Tibial nerve (tissue), 4 donors: ENCODE data around the gene SLC38A9. TPM values are rescaled to one million over a fixed set of nuclear protein-coding genes. Genes with fewer than 3 reads are reported as not detected.

Experiments used
- DNase-seq, 2 donors: peaks; one replicate each; pipeline ENCODE4 v3.0.0-alpha.2; 2019; ENCODE audit warnings: low spot score in 2 of 2
- H3K27ac ChIP-seq, 4 donors: fragments of 200-600 bp; sonication (generic) in 3 of 4; one replicate each; pipeline ENCODE4 v1.5.1; 2017 to 2019; ENCODE audit warnings: mild to moderate bottlenecking in 1 of 4
- H3K27me3 ChIP-seq, 2 donors: fragments of 200-600 bp; sonication (generic) in 1 of 2; one replicate each; pipeline versions ENCODE4 v1.5.1 to v1.6.0; 2017 to 2019
- H3K36me3 ChIP-seq, 3 donors: fragments of 200-600 bp; sonication (generic); one replicate each; pipeline ENCODE4 v1.5.1; 2018 to 2019
- H3K4me1 ChIP-seq, 4 donors: fragments of 200-600 bp; sonication (generic) in 3 of 4; one replicate each; pipeline ENCODE4 v1.5.1; 2017 to 2019
- H3K4me3 ChIP-seq, 4 donors: fragments of 200-600 bp; sonication (generic) in 3 of 4; one replicate each; pipeline ENCODE4 v1.5.1; 2017 to 2019; ENCODE audit warnings: mild to moderate bottlenecking in 1 of 4, moderate library complexity in 1 of 4
- H3K9me3 ChIP-seq, 4 donors: fragments of 200-600 bp; sonication (generic) in 3 of 4; one replicate each; pipeline ENCODE4 v1.5.1; 2017 to 2019
- EP300 ChIP-seq, 2 donors: sonication (generic); formaldehyde crosslinking; IDR thresholded peaks; one replicate each; pipeline ENCODE4 v1.6.1; 2017; ENCODE audit warnings: antibody characterized with exemption in 2 of 2, mild to moderate bottlenecking in 1 of 2
- POLR2A ChIP-seq, 2 donors: fragments of 450-650 bp; IDR thresholded peaks; one replicate each; pipeline ENCODE4 v1.6.1; 2017; ENCODE audit warnings: antibody characterized with exemption in 2 of 2, mild to moderate bottlenecking in 2 of 2, moderate library complexity in 2 of 2
- WGBS, 2 donors: methylation state at CpG; one replicate each; pipeline ENCODE4 v1.1.5; 2018; 5-methylcytosine and 5-hydroxymethylcytosine counted together
- total RNA-seq, 4 donors: library from RNA; depleted of rRNA; stranded (reverse); fragments of >200 nt; gene quantifications; one replicate each; pipeline ENCODE4 v1.1.0, GENCODE V29; 2016
- TF ChIP-seq, protein P1 (sequence below), 5 experiments: fragments of 200-600 bp in 3 of 5; fragments of 450-650 bp in 2 of 5; sonication (generic) in 3 of 5; IDR thresholded peaks; one replicate each; pipeline ENCODE4 v1.5.1; 2016 to 2019; ENCODE audit warnings: antibody characterized with exemption in 5 of 5, mild to moderate bottlenecking in 3 of 5, moderate library complexity in 2 of 5

Gene SLC38A9
- total RNA-seq, 4 donors from 2014 or later: 11.0 to 39.1 (median 23.6) TPM

DNA sequence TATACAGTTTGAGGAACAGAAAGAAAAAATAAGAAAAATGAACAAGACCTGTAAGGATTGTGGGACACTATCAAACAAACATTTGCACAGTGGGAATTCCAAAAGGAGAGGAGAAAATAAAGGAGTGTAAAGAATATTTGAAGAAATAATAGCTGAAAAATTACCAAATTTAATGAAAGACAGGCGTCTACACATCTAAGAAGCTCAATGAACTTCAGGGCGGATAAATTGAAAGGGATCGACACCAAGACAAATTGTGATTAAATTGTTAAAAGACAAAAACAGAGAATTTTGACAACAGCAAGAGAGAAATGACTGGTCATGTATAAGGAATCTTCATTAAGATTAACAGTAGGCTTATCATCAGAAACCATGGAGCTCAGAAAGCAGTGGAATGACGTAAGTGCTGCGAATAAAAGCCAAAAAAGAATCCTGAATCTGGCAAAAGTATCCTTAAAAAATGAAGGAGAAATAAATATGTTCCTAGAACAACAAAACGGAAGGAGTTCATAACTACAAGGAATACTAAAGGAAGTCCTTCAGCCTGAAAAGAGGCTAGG, 3.5 kb upstream of the SLC38A9 start:
- Histone ChIP-seq H3K9me3 (peaks cover 0 to 8% (median 0%) of the 10 kb centered on the region in 4 donors), H3K27ac (no peak overlapping the region), H3K27me3 (no peaks in the 10 kb centered on the region), H3K4me1 (peaks cover 0 to 14% (median 6%) of the 10 kb centered on the region in 4 donors), H3K36me3 (no peaks in the 10 kb centered on the region), H3K4me3 (no peak overlapping the region)
- 96% methylated on average over 6 of the region's 6 CpGs for WGBS, 2 donors
- TF ChIP-seq, protein P1, sequence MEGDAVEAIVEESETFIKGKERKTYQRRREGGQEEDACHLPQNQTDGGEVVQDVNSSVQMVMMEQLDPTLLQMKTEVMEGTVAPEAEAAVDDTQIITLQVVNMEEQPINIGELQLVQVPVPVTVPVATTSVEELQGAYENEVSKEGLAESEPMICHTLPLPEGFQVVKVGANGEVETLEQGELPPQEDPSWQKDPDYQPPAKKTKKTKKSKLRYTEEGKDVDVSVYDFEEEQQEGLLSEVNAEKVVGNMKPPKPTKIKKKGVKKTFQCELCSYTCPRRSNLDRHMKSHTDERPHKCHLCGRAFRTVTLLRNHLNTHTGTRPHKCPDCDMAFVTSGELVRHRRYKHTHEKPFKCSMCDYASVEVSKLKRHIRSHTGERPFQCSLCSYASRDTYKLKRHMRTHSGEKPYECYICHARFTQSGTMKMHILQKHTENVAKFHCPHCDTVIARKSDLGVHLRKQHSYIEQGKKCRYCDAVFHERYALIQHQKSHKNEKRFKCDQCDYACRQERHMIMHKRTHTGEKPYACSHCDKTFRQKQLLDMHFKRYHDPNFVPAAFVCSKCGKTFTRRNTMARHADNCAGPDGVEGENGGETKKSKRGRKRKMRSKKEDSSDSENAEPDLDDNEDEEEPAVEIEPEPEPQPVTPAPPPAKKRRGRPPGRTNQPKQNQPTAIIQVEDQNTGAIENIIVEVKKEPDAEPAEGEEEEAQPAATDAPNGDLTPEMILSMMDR (IDR thresholded peaks at IDR 0.05): no peak
- TF ChIP-seq POLR2A (IDR thresholded peaks at IDR 0.05): no peak
- TF ChIP-seq EP300 (IDR thresholded peaks at IDR 0.05): no peak
- DNase-seq: no peak

DNA sequence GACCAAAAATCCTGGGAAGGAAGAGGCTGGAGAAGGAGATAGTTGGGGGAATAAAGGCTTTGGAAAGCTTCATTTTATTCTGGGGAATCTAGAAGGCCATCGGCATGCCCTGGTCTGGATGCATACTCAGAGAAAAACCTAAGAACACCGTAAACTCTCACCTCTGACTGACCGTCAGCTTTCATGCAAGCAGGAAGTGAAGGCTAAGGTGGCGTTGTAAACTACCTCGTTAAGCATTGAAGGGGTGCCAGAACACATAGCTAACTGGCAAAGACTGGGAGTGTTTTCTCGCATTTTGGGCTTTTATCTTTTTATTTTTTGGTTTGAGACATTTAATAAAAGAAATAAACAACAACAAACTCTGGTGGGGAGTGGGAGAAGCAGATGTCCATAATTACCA, 2.6 kb upstream of the SLC38A9 start:
- Histone ChIP-seq H3K4me1 (peaks cover 0 to 18% (median 6%) of the 10 kb centered on the region in 4 donors), H3K4me3 (no peak overlapping the region), H3K27me3 (no peaks in the 10 kb centered on the region), H3K36me3 (no peaks in the 10 kb centered on the region), H3K9me3 (peaks cover 0 to 8% (median 0%) of the 10 kb centered on the region in 4 donors), H3K27ac (no peak overlapping the region)
- TF ChIP-seq POLR2A (IDR thresholded peaks at IDR 0.05) (no peak), EP300 (IDR thresholded peaks at IDR 0.05) (no peak)
- TF ChIP-seq, protein P1 (IDR thresholded peaks at IDR 0.05): no peak
- WGBS, 2 donors: 72 to 78% methylated on average over 6 of the region's 6 CpGs
- DNase-seq: no peak

DNA sequence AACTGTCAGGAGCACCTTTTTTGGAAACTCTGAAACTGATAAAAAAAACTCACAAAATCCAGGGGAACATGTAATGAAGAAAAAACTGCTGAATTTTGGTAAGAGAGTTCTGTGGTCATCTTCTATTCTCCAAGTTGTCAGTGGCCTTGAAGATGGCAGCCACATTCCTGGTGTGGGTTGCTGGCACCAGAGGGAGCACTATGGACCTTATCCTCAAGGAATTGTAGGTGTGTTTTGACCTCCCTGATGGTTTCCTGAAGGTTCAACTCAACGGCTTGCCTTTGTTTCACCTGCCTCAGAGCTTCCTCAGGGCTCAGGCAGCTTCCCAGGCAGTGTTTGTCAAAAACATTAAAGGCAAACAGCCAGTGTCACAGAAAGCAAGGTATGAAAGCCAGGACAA, 2.2 kb upstream of the SLC38A9 start:
- H3K9me3 ChIP-seq: peaks cover 0 to 8% (median 0%) of the 10 kb centered on the region in 4 donors
- TF ChIP-seq POLR2A (IDR thresholded peaks at IDR 0.05) (no peak), EP300 (IDR thresholded peaks at IDR 0.05) (no peak)
- TF ChIP-seq, protein P1 (IDR thresholded peaks at IDR 0.05): no peak
- H3K27ac ChIP-seq: no peak overlapping the region
- peaks cover 0 to 18% (median 6%) of the 10 kb centered on the region in 4 donors for H3K4me1 ChIP-seq
- DNase-seq: no peak
- H3K4me3 ChIP-seq: no peak overlapping the region
- no peaks in the 10 kb centered on the region for H3K27me3 ChIP-seq
- WGBS, 2 donors: 40 to 44% methylated on average over 1 of the region's 1 CpG
- no peaks in the 10 kb centered on the region for H3K36me3 ChIP-seq

DNA sequence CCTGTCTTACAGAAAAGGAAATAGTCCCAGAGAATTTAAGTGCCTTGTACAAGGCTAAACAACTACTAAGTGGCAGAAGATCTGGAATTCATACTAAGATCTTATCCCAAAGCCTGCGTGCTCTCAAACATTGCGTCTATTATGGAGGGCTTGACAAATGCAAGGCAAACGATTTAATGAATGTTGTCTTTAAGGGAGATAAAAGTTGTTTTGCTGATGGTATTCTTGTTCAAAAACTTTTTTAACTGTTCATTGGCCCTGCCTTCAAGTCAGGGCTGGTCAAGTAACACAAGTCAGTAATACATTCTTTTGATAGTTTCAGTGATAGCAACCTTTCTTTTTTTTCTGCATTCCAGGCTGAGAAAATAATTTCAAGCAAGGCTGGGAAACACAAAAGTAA, 1.7 kb upstream of the SLC38A9 start:
- H3K4me1 ChIP-seq: peaks cover 0 to 18% (median 6%) of the 10 kb centered on the region in 4 donors
- H3K36me3 ChIP-seq: no peaks in the 10 kb centered on the region
- TF ChIP-seq POLR2A (IDR thresholded peaks at IDR 0.05): no peak
- TF ChIP-seq EP300 (IDR thresholded peaks at IDR 0.05): no peak
- TF ChIP-seq, protein P1 (IDR thresholded peaks at IDR 0.05): no peak
- no peaks in the 10 kb centered on the region for H3K27me3 ChIP-seq
- no peak overlapping the region for H3K27ac ChIP-seq
- no peak for DNase-seq
- peaks cover 0 to 8% (median 0%) of the 10 kb centered on the region in 4 donors for H3K9me3 ChIP-seq
- 67 to 71% methylated on average over 3 of the region's 3 CpGs for WGBS, 2 donors
- H3K4me3 ChIP-seq: no peak overlapping the region

DNA sequence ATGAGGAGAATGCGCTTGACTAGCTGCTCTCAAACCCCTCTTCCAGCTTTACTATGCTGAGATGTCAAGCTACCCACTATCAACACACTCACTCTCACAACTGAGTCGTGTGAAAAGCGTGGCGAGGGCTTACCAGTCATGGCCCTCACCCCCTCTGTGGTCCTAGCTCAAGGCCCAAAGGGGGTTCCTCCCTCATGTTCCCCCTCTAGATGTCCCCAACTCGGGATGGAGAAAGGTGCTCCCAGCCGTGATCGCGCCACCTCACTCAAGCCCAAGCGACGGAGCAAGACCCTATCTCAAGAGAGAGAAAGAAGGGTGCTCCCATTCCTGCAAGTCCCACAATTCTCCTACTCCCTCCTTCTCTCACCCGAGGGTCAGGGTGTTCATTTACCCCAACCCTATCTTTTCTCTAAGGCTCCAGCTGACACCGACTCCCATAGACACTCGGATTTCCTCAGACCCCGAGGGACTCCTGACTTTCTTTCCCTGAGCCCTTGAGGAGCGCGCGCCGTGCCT, 559 bp downstream of the SLC38A9 start:
- Histone ChIP-seq H3K36me3 (peaks cover 0 to 11% (median 0%) of the 10 kb centered on the region in 3 donors), H3K9me3 (peaks cover 0 to 3% (median 0%) of the 10 kb centered on the region in 4 donors), H3K4me1 (peaks cover 0 to 18% (median 6%) of the 10 kb centered on the region in 4 donors), H3K27ac (peak overlapping the region in 2 of 4 donors; percentile 80), H3K4me3 (peak overlapping the region; percentile 49 to 91 (median 80)), H3K27me3 (no peaks in the 10 kb centered on the region)
- TF ChIP-seq EP300 (IDR thresholded peaks at IDR 0.05) (no peak), POLR2A (IDR thresholded peaks at IDR 0.05) (no peak)
- TF ChIP-seq, protein P1 (IDR thresholded peaks at IDR 0.05): no peak
- WGBS, 2 donors: 9 to 12% methylated on average over 18 of the region's 18 CpGs
- DNase-seq: no peak
